Pancreas (tissue), 10 donors: ENCODE data around the gene SLC66A1. TPM values are rescaled to one million over a fixed set of nuclear protein-coding genes. Genes with fewer than 3 reads are reported as not detected.
A peak's percentile ranks its signal among the peaks of the same experiment; 100 is the strongest.

Experiments
- ATAC-seq, 4 donors: fragments of 200-7000 bp; cut with Tn5 transposase; one replicate each; pipeline versions ENCODE4 v1.8.0 to v1.9.1; 2020; ENCODE audit warnings: mild to moderate bottlenecking in 4 of 4, moderate library complexity in 4 of 4
- DNase-seq, 6 donors: peaks; one replicate each; pipeline ENCODE4 v3.0.0-alpha.2; 2020
- FAIRE-seq: peaks from 2 replicates; lab custom pipeline; 2012; peaks lifted over from hg19 to GRCh38; lab: Jason Lieb, UNC
- H3K27ac ChIP-seq, 4 donors: fragments of 200-600 bp; sonication (generic); 1 replicate in 3 of 4; 2 replicates in 1 of 4; pipeline versions ENCODE4 v1.5.0 to v1.8.0; 2020
- H3K27me3 ChIP-seq, 4 donors: fragments of 200-600 bp; one replicate each; pipeline ENCODE4 v1.8.0; 2021
- H3K36me3 ChIP-seq, 3 donors: fragments of 200-600 bp; sonication (generic) in 1 of 3; one replicate each; pipeline versions ENCODE4 v1.5.0 to v1.8.0; 2020 to 2021
- H3K4me1 ChIP-seq, 3 donors: fragments of 200-600 bp; one replicate each; pipeline ENCODE4 v1.8.0; 2021
- H3K4me3 ChIP-seq, 4 donors: fragments of 200-600 bp; sonication (generic) in 2 of 4; one replicate each; pipeline versions ENCODE4 v1.5.0 to v1.8.0; 2020 to 2021
- H3K9me3 ChIP-seq, 4 donors: fragments of 200-600 bp; one replicate each; pipeline ENCODE4 v1.8.0; 2021
- WGBS, 2 donors: extraction: QIAGEN DNeasy Blood & Tissue Kit; methylation state at CpG; one replicate each; pipeline ENCODE4 v1.1.7; 2013; 5-methylcytosine and 5-hydroxymethylcytosine counted together
- intact Hi-C, 3 donors: fragments of 100-400 bp; cut with DNase I; formaldehyde crosslinking; loops; one replicate each; pipeline versions ENCODE4 v1.11.1 to v1.14.2; 2022
- polyA plus RNA-seq, 2 donors: library from polyadenylated mRNA; stranded (reverse); fragments of 200-250 nt; gene quantifications; one replicate each; pipeline ENCODE4 v1.2.3, GENCODE V29; 2013
- total RNA-seq, 6 donors: library from RNA; stranded (reverse); fragmentation: NEBNext Ultra II Directional in 4 of 6; extraction: Animal tissue kit (Norgen Biotek cat#: 25700) in 4 of 6; gene quantifications; one replicate each; pipeline versions ENCODE4 v1.2.1 to v1.2.4, GENCODE V29; 2021 to 2023
- TF ChIP-seq, protein P1 (sequence below), 4 donors: fragments of 200-600 bp; sonication (generic) in 3 of 4; IDR thresholded peaks; one replicate each; pipeline versions ENCODE4 v1.5.0 to v1.8.0; 2021; ENCODE audit warnings: antibody characterized with exemption in 4 of 4
- donor health status: healthy with polysubstance abuse.
- donor health status: DM: no; HTN: no; CAD: no; lungs with moderate emphysema.
- donor health status: DM: no; HTN: no; CAD: no.
- donor health status: control.
- donor health status: control.
- donor health status: Bipolar disorder and iron deficiency.
- donor health status: DM: yes; HTN: yes; CAD: no.
- donor health status: DM: no; HTN: no; CAD: no.
- donor health status: DM: no; HTN: no; CAD: no.
- donor health status: DM: yes; HTN: yes; CAD: no.

Gene SLC66A1
- total and polyA plus RNA-seq, 8 donors: 6.4 to 26.1 (median 8.7) TPM

GRCh38 chr1:19310720-19311502 lies 1.2 kb upstream of the SLC66A1 start:
- ATAC-seq (peak in 3 of 4 donors; percentile 11 to 12 (median 12)), FAIRE-seq (no peak), DNase-seq (no peak)
- Histone ChIP-seq H3K27ac (peak overlapping the region in 1 of 4 donors; percentile 67), H3K9me3 (no peaks in the 10 kb centered on the region), H3K4me3 (peak overlapping the region; percentile 81 to 96 (median 92)), H3K36me3 (peaks cover 0 to 12% (median 4%) of the 10 kb centered on the region in 3 donors), H3K27me3 (no peaks in the 10 kb centered on the region), H3K4me1 (peaks cover 0 to 13% (median 7%) of the 10 kb centered on the region in 3 donors)
- 37 to 41% methylated on average over 12 to 13 of the region's 13 CpGs for WGBS, 2 donors
- TF ChIP-seq, protein P1, sequence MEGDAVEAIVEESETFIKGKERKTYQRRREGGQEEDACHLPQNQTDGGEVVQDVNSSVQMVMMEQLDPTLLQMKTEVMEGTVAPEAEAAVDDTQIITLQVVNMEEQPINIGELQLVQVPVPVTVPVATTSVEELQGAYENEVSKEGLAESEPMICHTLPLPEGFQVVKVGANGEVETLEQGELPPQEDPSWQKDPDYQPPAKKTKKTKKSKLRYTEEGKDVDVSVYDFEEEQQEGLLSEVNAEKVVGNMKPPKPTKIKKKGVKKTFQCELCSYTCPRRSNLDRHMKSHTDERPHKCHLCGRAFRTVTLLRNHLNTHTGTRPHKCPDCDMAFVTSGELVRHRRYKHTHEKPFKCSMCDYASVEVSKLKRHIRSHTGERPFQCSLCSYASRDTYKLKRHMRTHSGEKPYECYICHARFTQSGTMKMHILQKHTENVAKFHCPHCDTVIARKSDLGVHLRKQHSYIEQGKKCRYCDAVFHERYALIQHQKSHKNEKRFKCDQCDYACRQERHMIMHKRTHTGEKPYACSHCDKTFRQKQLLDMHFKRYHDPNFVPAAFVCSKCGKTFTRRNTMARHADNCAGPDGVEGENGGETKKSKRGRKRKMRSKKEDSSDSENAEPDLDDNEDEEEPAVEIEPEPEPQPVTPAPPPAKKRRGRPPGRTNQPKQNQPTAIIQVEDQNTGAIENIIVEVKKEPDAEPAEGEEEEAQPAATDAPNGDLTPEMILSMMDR (IDR thresholded peaks at IDR 0.05): no peak
- intact Hi-C loops: no loop called here

DNA sequence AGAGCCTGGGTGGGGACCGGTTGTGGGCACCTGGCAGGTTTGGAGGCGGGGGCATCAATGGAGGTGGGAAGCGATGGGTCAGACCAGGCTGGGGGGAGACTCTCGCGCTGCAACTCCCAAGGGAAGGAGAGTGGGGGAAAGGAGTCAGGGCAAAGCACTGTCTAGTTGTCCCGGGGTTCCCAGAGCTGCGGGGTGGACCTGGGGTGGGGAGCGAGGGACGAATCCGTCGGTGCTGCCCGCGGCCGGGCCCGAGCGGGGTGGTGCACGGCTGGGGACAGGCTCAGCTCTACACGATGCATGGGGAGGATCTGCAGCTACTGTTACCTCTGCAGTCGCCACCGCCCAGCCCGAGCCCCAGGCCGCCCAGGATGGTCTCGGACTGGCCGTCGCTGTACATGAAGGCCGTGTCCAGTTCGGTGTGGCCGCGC lies 609 bp upstream of the SLC66A1 start:
- DNase-seq: peak in 3 of 6 donors; percentile 37 to 85 (median 74)
- no peaks in the 10 kb centered on the region for H3K27me3 ChIP-seq
- peak in 3 of 4 donors; percentile 18 to 28 (median 27) for ATAC-seq
- peak overlapping the region; percentile 45 to 70 (median 60) for H3K27ac ChIP-seq
- TF ChIP-seq, protein P1 (IDR thresholded peaks at IDR 0.05): no peak
- peaks cover 0 to 10% (median 4%) of the 10 kb centered on the region in 3 donors for H3K36me3 ChIP-seq
- H3K9me3 ChIP-seq: no peaks in the 10 kb centered on the region
- FAIRE-seq: no peak
- 0 to 1% methylated on average over 29 of the region's 29 CpGs for WGBS, 2 donors
- intact Hi-C loops: no loop called here
- H3K4me3 ChIP-seq: peak overlapping the region; percentile 81 to 96 (median 92)
- H3K4me1 ChIP-seq: peaks cover 0 to 13% (median 7%) of the 10 kb centered on the region in 3 donors

- FAIRE-seq (no peak), DNase-seq (no peak), ATAC-seq (no peak)
- Histone ChIP-seq H3K36me3 (peaks cover 0 to 4% (median 3%) of the 10 kb centered on the region in 3 donors), H3K27ac (peak overlapping the region; percentile 65 to 83 (median 80)), H3K9me3 (no peaks in the 10 kb centered on the region), H3K27me3 (no peaks in the 10 kb centered on the region), H3K4me3 (peak overlapping the region; percentile 81 to 96 (median 92)), H3K4me1 (peaks cover 0 to 13% (median 7%) of the 10 kb centered on the region in 3 donors)
- TF ChIP-seq, protein P1 (IDR thresholded peaks at IDR 0.05): no peak
- 27 to 33% methylated on average over 20 of the region's 20 CpGs for WGBS, 2 donors
- intact Hi-C loops: no loop called here
Measured at GRCh38 chr1:19312782-19313635, 883 bp downstream of the SLC66A1 start.

- TF ChIP-seq, protein P1 (IDR thresholded peaks at IDR 0.05): no peak
- Histone ChIP-seq H3K36me3 (no peaks in the 10 kb centered on the region), H3K4me1 (peaks cover 0 to 13% (median 7%) of the 10 kb centered on the region in 3 donors), H3K27me3 (no peaks in the 10 kb centered on the region), H3K9me3 (no peaks in the 10 kb centered on the region), H3K27ac (no peak overlapping the region), H3K4me3 (no peak overlapping the region)
- no peak for ATAC-seq
- intact Hi-C loops: no loop called here
- 80 to 82% methylated on average over 4 of the region's 4 CpGs for WGBS, 2 donors
- DNase-seq: no peak
- no peak for FAIRE-seq
Measured at GRCh38 chr1:19313636-19313959, 1.5 kb downstream of the SLC66A1 start.
